ENCODE results near the gene TLE7. TPM values are rescaled to one million over a fixed set of nuclear protein-coding genes. Genes with fewer than 3 reads are reported as not detected.

Gene TLE7
- under 1 TPM; 0.22 to 0.24 TPM for total RNA-seq
- polyA plus RNA-seq (2013, experiment 1 of 2), result not detected
- not detected for polyA plus RNA-seq (2013, experiment 2 of 2)
- long read RNA-seq, experiment 1, result 0 reads
- long read RNA-seq, experiment 2, result 0 reads
- long read RNA-seq, experiment 3, partial matches to known transcripts, result 0 of 1 reads
- long read RNA-seq, experiment 3, other reads (novel, unspliced or antisense), result 1 of 1 reads
- long read RNA-seq, experiment 4, result 0 reads

- H3K36me3 Mint-ChIP-seq (ENCODE audit: low read depth), result no peaks in the 10 kb centered on the region
- H3K27me3 Mint-ChIP-seq (ENCODE audit: insufficient read depth), result peaks cover 44% of the 10 kb centered on the region
- WGBS, 2 experiments (ENCODE audit: insufficient coverage in 1 of 2, insufficient read length in 1 of 2), result 91 to 92% methylated on average over 2 to 13 of the region's 13 CpGs
- DNase-seq, result no peak
- H3K4me1 Mint-ChIP-seq, result no peaks in the 10 kb centered on the region
- H3K4me3 ChIP-seq (ENCODE audit: low read length), result no peak within 1 kb of the TSS
- no peak within 1 kb of the TSS for H3K4me3 Mint-ChIP-seq
- H3K36me3 ChIP-seq (ENCODE audit: control insufficient read depth, insufficient read depth, low read length), result no peaks in the 10 kb centered on the region
- H3K27ac ChIP-seq (ENCODE audit: low read depth, low read length), result no peak within 1 kb of the TSS
- peaks cover 43% of the 10 kb centered on the region for H3K9me3 Mint-ChIP-seq
- TF ChIP-seq, protein P1, sequence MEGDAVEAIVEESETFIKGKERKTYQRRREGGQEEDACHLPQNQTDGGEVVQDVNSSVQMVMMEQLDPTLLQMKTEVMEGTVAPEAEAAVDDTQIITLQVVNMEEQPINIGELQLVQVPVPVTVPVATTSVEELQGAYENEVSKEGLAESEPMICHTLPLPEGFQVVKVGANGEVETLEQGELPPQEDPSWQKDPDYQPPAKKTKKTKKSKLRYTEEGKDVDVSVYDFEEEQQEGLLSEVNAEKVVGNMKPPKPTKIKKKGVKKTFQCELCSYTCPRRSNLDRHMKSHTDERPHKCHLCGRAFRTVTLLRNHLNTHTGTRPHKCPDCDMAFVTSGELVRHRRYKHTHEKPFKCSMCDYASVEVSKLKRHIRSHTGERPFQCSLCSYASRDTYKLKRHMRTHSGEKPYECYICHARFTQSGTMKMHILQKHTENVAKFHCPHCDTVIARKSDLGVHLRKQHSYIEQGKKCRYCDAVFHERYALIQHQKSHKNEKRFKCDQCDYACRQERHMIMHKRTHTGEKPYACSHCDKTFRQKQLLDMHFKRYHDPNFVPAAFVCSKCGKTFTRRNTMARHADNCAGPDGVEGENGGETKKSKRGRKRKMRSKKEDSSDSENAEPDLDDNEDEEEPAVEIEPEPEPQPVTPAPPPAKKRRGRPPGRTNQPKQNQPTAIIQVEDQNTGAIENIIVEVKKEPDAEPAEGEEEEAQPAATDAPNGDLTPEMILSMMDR (conservative IDR thresholded peaks at IDR 0.05), result no peak
- H3K9me3 ChIP-seq (ENCODE audit: control insufficient read depth, low read length), result peaks cover 16% of the 10 kb centered on the region
- no peak within 1 kb of the TSS for H3K9ac ChIP-seq (ENCODE audit: extremely low read depth, low read length, poor library complexity, severe bottlenecking)
- no peaks in the 10 kb centered on the region for H3K4me1 ChIP-seq (ENCODE audit: control insufficient read depth, insufficient read depth, low read length)
- no peak within 1 kb of the TSS for H3K27ac Mint-ChIP-seq
- H3K27me3 ChIP-seq (ENCODE audit: control insufficient read depth, insufficient read depth, low read length, poor library complexity, severe bottlenecking), result peaks cover 30% of the 10 kb centered on the region
These were observed at the start of gene TLE7 for GRCh38 chr16:71442051-71442440. TLE7 (minus strand) TSS chr16:71442054; CDS start chr16:71433324, 8,730 bp downstream.

GRCh38 chr16:71491054-71491453 is 49.2 kb upstream of the TLE7 start:
- TF ChIP-seq, protein P1 (conservative IDR thresholded peaks at IDR 0.05), result no peak
- 82 to 84% methylated on average over 2 to 3 of the region's 3 CpGs for WGBS, 2 experiments (ENCODE audit: insufficient coverage in 1 of 2, insufficient read length in 1 of 2)
- H3K36me3 Mint-ChIP-seq (ENCODE audit: low read depth), result no peaks in the 10 kb centered on the region

GRCh38 chr16:71490361-71490760 is 48.5 kb upstream of the TLE7 start:
- no peaks in the 10 kb centered on the region for H3K4me1 Mint-ChIP-seq
- H3K27ac ChIP-seq (ENCODE audit: low read depth, low read length), result no peak overlapping the region
- H3K9ac ChIP-seq (ENCODE audit: extremely low read depth, low read length, poor library complexity, severe bottlenecking), result no peak overlapping the region
- TF ChIP-seq, protein P1 (conservative IDR thresholded peaks at IDR 0.05), result no peak
- no peaks in the 10 kb centered on the region for H3K36me3 Mint-ChIP-seq (ENCODE audit: low read depth)
- no peak overlapping the region for H3K27ac Mint-ChIP-seq
- DNase-seq, result no peak
- no peaks in the 10 kb centered on the region for H3K9me3 Mint-ChIP-seq
- H3K27me3 Mint-ChIP-seq (ENCODE audit: insufficient read depth), result peaks cover 35% of the 10 kb centered on the region
- no peak overlapping the region for H3K4me3 ChIP-seq (ENCODE audit: low read length)
- no peaks in the 10 kb centered on the region for H3K4me1 ChIP-seq (ENCODE audit: control insufficient read depth, insufficient read depth, low read length)
- no peak overlapping the region for H3K4me3 Mint-ChIP-seq
- H3K27me3 ChIP-seq (ENCODE audit: control insufficient read depth, insufficient read depth, low read length, poor library complexity, severe bottlenecking), result peaks cover 28% of the 10 kb centered on the region
- no peaks in the 10 kb centered on the region for H3K36me3 ChIP-seq (ENCODE audit: control insufficient read depth, insufficient read depth, low read length)
- no peaks in the 10 kb centered on the region for H3K9me3 ChIP-seq (ENCODE audit: control insufficient read depth, low read length)

More at GRCh38 chr16:71491054-71491453, 49.2 kb upstream of the TLE7 start:
- no peak overlapping the region for H3K4me3 Mint-ChIP-seq
- no peaks in the 10 kb centered on the region for H3K36me3 ChIP-seq (ENCODE audit: control insufficient read depth, insufficient read depth, low read length)
- H3K27me3 ChIP-seq (ENCODE audit: control insufficient read depth, insufficient read depth, low read length, poor library complexity, severe bottlenecking), result peaks cover 28% of the 10 kb centered on the region
- no peaks in the 10 kb centered on the region for H3K9me3 ChIP-seq (ENCODE audit: control insufficient read depth, low read length)
- no peak for DNase-seq
- no peaks in the 10 kb centered on the region for H3K4me1 ChIP-seq (ENCODE audit: control insufficient read depth, insufficient read depth, low read length)
- no peak overlapping the region for H3K9ac ChIP-seq (ENCODE audit: extremely low read depth, low read length, poor library complexity, severe bottlenecking)
- peaks cover 30% of the 10 kb centered on the region for H3K27me3 Mint-ChIP-seq (ENCODE audit: insufficient read depth)
- no peaks in the 10 kb centered on the region for H3K4me1 Mint-ChIP-seq
- no peak overlapping the region for H3K4me3 ChIP-seq (ENCODE audit: low read length)
- no peaks in the 10 kb centered on the region for H3K9me3 Mint-ChIP-seq
- H3K27ac Mint-ChIP-seq, result no peak overlapping the region
- H3K27ac ChIP-seq (ENCODE audit: low read depth, low read length), result no peak overlapping the region

Data from endodermal cell (in vitro differentiated cells).